GM12878 (cell line): ENCODE measurements around the gene TMEM37.

Source experiments
- ATF3 ChIP-seq: IDR thresholded peaks from 2 replicates; pipeline ENCODE4 v1.6.1; 2011; ENCODE audit warnings: low read depth, mild to moderate bottlenecking, low read length, moderate library complexity, borderline replicate concordance; ENCODE audit errors: extremely low read depth
- CBFB ChIP-seq: IDR thresholded peaks from 2 replicates; pipeline ENCODE4 v1.6.1; 2016; ENCODE audit warnings: antibody characterized with exemption, low read depth
- CHD2 ChIP-seq: IDR thresholded peaks from 2 replicates; pipeline ENCODE4 v1.6.1; 2011; ENCODE audit warnings: low read depth, low read length, improper control_type of control experiment, borderline replicate concordance
- CTCF ChIP-seq, 3 experiments: IDR thresholded peaks in 2 of 3; conservative IDR thresholded peaks in 1 of 3; 2 replicates each; pipeline ENCODE4 v1.5.1; 2011; ENCODE audit warnings: low read depth in 3 of 3, low read length in 3 of 3, mild to moderate bottlenecking in 3 of 3, control low read depth in 2 of 3, moderate library complexity in 2 of 3, inconsistent platforms in 1 of 3, mixed read lengths in 1 of 3; ENCODE audit not compliant: control insufficient read depth in 2 of 3, insufficient read depth in 1 of 3; ENCODE audit errors: extremely low read depth in 1 of 3
- CUX1 ChIP-seq: IDR thresholded peaks from 2 replicates; pipeline ENCODE4 v1.6.1; 2012; ENCODE audit warnings: improper control_type of control experiment, low read depth, low read length; ENCODE audit not compliant: insufficient replicate concordance
- EP300 ChIP-seq, 2 experiments: fragments of 150-350 bp in 1 of 2; IDR thresholded peaks; 2 replicates each; pipeline ENCODE4 v1.6.1; 2011 to 2012; ENCODE audit warnings: low read depth in 2 of 2, low read length in 2 of 2, borderline replicate concordance in 1 of 2, improper control_type of control experiment in 1 of 2, inconsistent platforms in 1 of 2; ENCODE audit not compliant: control insufficient read depth in 1 of 2
- HDAC6 ChIP-seq: fragments of 200-600 bp; sonication (generic); IDR thresholded peaks from one replicate; pipeline ENCODE4 v1.8.0; 2017; ENCODE audit warnings: antibody characterized with exemption; ENCODE audit not compliant: unreplicated experiment
- NFXL1 ChIP-seq: fragments of 450-650 bp; IDR thresholded peaks from 2 replicates; pipeline ENCODE4 v1.6.1; 2017; ENCODE audit warnings: antibody characterized with exemption, mild to moderate bottlenecking, borderline replicate concordance
- POLR2AphosphoS5 ChIP-seq: IDR thresholded peaks from 2 replicates; pipeline ENCODE4 v1.6.1; 2011; ENCODE audit warnings: mild to moderate bottlenecking, low read length, inconsistent platforms
- RCOR1 ChIP-seq: conservative IDR thresholded peaks from 2 replicates; pipeline ENCODE4 v1.6.1; 2012; ENCODE audit warnings: low read depth, low read length, improper control_type of control experiment
- SREBF2 ChIP-seq: IDR thresholded peaks from 2 replicates; pipeline ENCODE4 v1.6.1; 2012; ENCODE audit warnings: mild to moderate bottlenecking, low read length
- TAF1 ChIP-seq: IDR thresholded peaks from 2 replicates; pipeline ENCODE4 v1.6.1; 2011; ENCODE audit warnings: mild to moderate bottlenecking, low read depth, low read length, borderline replicate concordance
- USF2 ChIP-seq: IDR thresholded peaks from 2 replicates; pipeline ENCODE4 v1.6.1; 2011; ENCODE audit warnings: low read depth, low read length, improper control_type of control experiment, borderline replicate concordance
- ZNF274 ChIP-seq: IDR thresholded peaks from one replicate; pipeline ENCODE4 v1.8.0; 2011; ENCODE audit not compliant: insufficient read length, insufficient read depth

GRCh38 chr2:119469131-119469530 lies 37.5 kb downstream of the TMEM37 start:
- TF ChIP-seq ZNF274 (no peak), USF2 (no peak), RCOR1 (no peak), CTCF (IDR thresholded peaks at IDR 0.05 in 2 of 3, conservative IDR thresholded peaks at IDR 0.05 in 1 of 3; ENCODE audit: control insufficient read depth in 2 of 3, extremely low read depth in 1 of 3, insufficient read depth in 1 of 3, low read depth in 3 of 3, low read length in 3 of 3) (no peak), SREBF2 (no peak), NFXL1 (no peak), CHD2 (no peak), HDAC6 (no peak), POLR2AphosphoS5 (no peak), TAF1 (no peak), CBFB (no peak), EP300 (IDR thresholded peaks at IDR 0.05; ENCODE audit: borderline replicate concordance in 1 of 2, control insufficient read depth in 1 of 2, low read depth in 2 of 2, low read length in 2 of 2) (no peak), CUX1 (no peak), ATF3 (no peak)
